ENCODE results near the gene WNT2B.

Gene WNT2B

DNA sequence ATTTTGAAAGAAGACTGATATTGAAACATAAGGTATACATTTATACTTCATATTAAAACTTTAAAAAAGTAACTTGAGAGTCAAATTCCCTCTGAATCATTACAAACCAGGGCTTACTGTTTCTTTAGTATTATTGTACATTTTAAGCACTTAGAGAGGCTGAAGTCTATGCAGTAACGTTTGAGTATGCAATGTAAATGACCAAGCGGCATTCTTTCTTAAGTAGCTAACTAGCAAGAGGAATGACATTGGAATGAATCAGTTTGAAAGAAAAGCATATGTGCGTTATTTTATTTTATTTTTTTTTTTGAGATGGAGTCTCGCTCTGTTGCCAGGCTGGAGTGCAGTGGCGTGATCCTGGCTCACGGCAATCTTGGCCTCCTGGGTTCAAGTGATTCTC, 24.3 kb downstream of the WNT2B start:
- peak; percentile 39 for DNase-seq (ENCODE audit: low read depth)
- no peak overlapping the region for H3K4me3 ChIP-seq (replicated peaks; ENCODE audit: low read depth, low read length)
- TF ChIP-seq, protein P1, sequence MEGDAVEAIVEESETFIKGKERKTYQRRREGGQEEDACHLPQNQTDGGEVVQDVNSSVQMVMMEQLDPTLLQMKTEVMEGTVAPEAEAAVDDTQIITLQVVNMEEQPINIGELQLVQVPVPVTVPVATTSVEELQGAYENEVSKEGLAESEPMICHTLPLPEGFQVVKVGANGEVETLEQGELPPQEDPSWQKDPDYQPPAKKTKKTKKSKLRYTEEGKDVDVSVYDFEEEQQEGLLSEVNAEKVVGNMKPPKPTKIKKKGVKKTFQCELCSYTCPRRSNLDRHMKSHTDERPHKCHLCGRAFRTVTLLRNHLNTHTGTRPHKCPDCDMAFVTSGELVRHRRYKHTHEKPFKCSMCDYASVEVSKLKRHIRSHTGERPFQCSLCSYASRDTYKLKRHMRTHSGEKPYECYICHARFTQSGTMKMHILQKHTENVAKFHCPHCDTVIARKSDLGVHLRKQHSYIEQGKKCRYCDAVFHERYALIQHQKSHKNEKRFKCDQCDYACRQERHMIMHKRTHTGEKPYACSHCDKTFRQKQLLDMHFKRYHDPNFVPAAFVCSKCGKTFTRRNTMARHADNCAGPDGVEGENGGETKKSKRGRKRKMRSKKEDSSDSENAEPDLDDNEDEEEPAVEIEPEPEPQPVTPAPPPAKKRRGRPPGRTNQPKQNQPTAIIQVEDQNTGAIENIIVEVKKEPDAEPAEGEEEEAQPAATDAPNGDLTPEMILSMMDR (IDR thresholded peaks at IDR 0.05; ENCODE audit: low read length, missing control alignments) = no peak

DNA sequence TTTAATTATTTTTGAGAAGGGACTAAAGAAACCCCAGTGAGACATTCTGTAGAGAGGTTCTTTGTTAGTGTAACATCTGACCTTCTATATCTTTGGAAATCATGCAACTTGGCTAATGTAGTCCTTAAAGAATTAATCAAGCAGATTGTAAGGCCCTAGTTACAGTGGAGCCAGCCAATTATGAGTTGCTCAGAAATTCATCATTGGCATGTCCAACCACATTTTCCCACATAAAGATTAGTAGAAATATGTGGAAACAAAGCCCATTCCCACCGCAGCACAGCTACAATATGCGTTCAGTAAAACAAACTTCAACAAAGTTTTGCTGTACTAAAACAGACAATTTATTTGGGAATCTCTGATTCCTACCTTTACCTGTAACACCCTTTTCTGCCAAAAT, 27.8 kb downstream of the WNT2B start:
- TF ChIP-seq, protein P1 (IDR thresholded peaks at IDR 0.05; ENCODE audit: low read length, missing control alignments) = no peak
- H3K4me3 ChIP-seq (replicated peaks; ENCODE audit: low read depth, low read length) = no peak overlapping the region
- peak; percentile 65 for DNase-seq (ENCODE audit: low read depth)

DNA sequence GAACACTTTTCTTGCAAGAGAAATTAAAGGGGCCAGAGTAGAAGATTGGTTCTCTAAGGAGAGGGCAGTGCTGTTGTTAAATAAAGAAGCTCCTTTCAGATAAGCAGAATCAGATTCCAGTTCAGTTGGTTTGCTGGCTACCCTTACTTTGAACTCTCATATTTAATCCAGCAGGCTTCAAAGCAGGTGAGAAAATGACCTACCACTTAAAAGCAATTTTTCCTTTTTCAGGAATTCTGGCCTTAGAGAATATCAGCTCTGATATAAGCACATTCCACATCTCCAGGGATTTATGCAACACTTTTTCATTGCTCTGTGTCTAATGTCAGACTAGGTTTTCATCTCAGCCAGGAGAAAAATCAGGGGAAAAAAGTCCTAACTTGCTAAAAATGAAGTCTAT, 28.7 kb downstream of the WNT2B start:
- TF ChIP-seq, protein P1 (IDR thresholded peaks at IDR 0.05; ENCODE audit: low read length, missing control alignments) = no peak
- H3K4me3 ChIP-seq (replicated peaks; ENCODE audit: low read depth, low read length) = no peak overlapping the region
- DNase-seq (ENCODE audit: low read depth) = no peak

DNA sequence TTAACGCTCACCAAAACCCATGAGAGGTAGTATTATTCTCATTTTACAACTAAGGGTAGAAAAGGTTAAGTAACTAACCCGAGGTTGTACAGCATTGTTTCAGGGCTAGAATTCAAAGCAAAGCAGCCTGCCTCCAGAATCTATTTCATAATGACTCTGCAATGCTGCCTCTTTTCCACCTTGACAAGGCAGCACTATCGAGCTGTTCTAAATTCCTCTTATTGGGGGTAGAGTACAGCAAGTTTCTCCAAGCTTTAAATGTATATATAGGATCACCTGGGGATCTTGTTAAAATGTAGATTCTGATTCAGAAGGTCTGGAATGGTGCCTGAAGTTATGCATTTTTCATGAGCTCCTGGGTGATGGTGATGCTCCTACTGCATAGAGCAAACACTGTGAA, 30.1 kb downstream of the WNT2B start:
- H3K4me3 ChIP-seq (replicated peaks; ENCODE audit: low read depth, low read length) = no peak overlapping the region
- TF ChIP-seq, protein P1 (IDR thresholded peaks at IDR 0.05; ENCODE audit: low read length, missing control alignments) = no peak
- no peak for DNase-seq (ENCODE audit: low read depth)

DNA sequence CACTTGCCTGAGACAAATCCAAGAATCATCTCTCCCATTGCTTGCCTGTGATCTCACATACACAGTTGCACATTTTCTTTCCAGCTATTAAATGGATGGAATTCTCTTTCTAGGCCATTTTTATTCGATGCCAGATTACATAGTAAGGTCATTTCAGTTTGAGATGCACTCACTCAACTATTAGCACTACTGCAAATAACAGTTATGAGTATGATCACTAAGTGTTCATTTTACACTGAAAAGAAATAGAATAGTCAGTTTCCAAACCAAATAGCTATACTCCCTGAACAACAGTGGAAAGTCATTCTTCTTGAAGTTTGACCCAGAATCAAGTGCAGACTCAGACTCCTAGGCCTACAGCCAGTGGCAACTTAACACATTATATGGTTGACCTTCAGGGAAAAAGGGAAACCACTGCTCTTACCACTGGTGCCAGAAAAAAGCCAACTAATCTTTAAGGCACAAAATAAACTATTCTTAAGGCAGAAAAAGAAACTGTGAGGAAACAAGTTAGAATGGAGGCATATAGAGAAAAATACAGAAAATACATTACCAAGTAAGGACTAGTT, 31.5 kb downstream of the WNT2B start:
- peak; percentile 27 for DNase-seq (ENCODE audit: low read depth)
- TF ChIP-seq, protein P1 (IDR thresholded peaks at IDR 0.05; ENCODE audit: low read length, missing control alignments) = no peak
- H3K4me3 ChIP-seq (replicated peaks; ENCODE audit: low read depth, low read length) = no peak overlapping the region

DNA sequence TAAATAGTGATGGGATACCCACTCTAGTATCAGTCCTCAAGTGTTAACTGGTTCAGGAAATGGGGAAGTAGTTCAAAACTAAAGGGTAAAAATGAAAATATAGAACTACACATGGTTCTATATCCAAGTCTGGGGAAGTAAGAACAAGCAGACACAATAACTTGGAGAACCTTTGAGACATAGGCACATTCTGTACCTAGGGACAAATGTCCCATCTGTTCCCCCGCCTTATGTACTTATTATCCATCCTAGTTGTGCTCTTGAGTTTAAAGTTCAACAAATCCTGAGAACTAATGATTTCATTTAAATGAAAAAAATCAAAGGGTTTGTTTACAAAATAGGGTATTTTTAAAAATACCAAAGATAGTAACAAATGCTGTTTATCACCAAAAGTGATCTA, 32.5 kb downstream of the WNT2B start:
- TF ChIP-seq, protein P1 (IDR thresholded peaks at IDR 0.05; ENCODE audit: low read length, missing control alignments) = no peak
- no peak overlapping the region for H3K4me3 ChIP-seq (replicated peaks; ENCODE audit: low read depth, low read length)
- DNase-seq (ENCODE audit: low read depth) = no peak

All from fibroblast of pulmonary artery (primary cell).